HG03571 (cell line): ENCODE data around the gene AGBL1.
"Not testable (repeated sequence)": the region's sequence is repeated elsewhere in the genome, so short reads cannot be mapped to it uniquely, and the experiment has no call there.

Source experiments
- ATAC-seq: cut with Tn5 transposase; IDR thresholded peaks from one replicate; pipeline ENCODE4 v1.9.1; 2021; ENCODE audit not compliant: unreplicated experiment

Gene AGBL1

DNA sequence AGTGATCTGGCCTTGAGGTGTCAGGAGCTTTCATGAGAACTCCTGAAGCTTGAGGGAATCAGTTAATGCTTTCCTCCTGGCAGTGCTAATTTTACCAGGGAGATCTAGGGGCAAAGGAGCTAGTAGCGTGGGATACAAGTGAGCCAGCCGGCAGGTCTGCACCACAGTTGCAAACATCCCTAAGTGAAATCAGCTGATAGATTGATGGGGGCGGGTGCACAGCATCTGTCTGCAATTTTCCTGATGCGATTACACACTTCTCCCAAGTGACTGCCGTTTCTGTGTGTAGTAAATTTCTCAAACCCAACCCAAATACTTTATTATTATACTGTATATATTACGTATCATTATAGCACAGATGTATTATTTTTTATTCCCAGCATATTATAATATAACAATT, 304.5 kb downstream of the AGBL1 start:
- ATAC-seq = no peak

GRCh38 chr15:86392296-86392695, 312.6 kb downstream of the AGBL1 start:
- no peak for ATAC-seq

DNA sequence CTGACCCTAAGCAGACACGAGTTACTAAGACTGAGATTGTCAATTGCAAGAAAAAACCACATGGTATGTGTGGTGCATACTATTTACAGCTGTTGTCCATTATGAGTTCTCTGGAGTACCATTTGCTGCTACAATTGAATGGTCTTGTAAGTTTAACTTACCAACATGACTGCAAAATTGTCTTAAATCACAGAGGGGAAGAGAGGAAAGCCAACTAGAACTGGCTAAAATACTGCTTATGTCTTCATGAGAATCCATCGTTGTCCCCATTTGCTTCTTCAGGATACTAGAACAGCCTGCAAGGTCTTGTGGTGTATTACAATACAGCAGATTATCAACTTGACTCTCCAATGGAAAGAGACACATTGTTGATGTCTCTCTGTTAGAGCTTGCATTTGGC, 313.2 kb downstream of the AGBL1 start:
- no peak for ATAC-seq

- ATAC-seq = no peak
Measured at GRCh38 chr15:86394866-86395265, 315.2 kb downstream of the AGBL1 start.

DNA sequence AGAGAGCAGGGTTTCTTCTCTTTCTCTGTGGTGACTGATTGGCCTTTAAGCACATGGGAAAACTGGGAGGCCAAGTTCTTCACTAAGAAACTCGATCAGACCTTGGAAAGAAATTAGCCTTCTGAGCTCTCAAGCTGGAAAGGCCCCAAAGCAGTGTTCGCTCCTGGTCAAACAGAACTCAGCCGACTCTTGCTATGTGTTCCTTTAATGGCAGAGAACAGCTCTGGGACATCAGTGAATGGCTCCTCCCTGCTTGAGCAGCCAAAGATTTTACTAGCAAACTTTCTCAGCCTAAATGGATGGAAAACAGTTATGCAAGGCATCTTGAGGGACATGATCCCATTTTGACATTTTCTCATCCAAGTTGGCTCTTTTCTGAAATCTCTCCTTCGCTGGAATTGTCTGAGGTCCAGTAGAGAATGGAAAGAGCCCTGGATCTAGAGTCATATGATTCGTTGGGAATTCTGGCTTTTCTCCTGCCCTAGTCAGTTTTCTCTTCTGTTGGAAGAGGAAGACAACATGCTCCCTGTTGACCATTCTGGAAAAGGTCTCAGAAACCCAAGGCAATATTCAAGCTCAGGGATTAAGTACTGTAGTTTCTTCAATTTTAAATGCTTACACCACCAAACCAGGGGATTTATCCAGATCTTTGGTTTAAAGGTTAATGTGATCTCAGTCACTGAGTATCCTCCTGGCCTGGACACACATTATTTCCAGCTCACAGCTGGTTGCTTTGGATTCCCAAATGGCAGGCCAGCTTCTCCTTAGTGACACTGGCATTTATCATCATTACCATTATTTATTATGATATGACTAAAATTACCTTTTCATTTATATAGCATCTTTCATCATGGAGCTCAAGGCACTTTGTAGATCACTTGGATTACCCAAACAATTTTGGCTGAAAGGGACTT, 319.6 kb downstream of the AGBL1 start:
- ATAC-seq = no peak

GRCh38 chr15:86403221-86403620, 323.6 kb downstream of the AGBL1 start:
- no peak for ATAC-seq

- no peak for ATAC-seq
Measured at GRCh38 chr15:86403914-86404583, 324.4 kb downstream of the AGBL1 start.

DNA sequence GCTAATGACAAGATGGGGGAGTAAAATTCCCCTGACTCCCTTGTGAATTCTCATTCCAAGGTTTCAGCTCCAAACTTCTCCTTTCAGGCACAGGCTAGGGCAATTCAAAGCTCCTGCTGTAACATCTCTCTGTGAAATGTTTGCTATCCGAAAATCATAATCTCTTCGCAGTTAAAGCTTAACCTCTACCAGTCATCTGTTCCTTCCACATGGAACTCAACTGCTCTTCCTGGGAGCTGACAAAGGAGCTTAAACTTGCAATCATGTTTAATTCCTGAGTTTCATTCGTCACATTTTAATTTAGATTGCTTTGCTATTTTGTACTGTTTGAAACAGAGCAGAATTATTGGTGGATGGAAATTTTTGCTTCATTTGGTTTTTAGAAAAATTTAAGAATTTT, 328.6 kb downstream of the AGBL1 start:
- no peak for ATAC-seq

GRCh38 chr15:86411916-86412315, 332.2 kb downstream of the AGBL1 start:
- ATAC-seq = no peak

GRCh38 chr15:86413191-86413590, 333.5 kb downstream of the AGBL1 start:
- no peak for ATAC-seq

DNA sequence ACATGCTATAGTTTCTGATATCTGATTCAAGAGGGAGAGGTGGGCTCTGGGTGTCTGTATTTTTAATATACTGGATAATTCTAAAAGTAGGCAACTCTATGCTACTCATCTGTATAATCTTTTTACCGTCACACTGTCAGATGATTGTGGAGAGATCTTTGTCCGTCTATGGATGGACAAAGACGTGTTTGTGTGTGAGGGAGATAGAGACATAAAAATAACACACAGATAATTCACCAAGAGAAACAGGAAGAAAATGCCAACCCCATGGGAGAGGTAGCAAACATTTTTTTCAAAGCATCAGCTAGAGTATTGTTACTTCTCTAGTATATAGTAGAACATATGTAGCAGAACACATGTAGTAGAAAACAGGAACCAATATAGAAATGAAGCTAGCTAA, 346.1 kb downstream of the AGBL1 start:
- ATAC-seq = no peak

- ATAC-seq = no peak
Measured at GRCh38 chr15:86432861-86433260, 353.2 kb downstream of the AGBL1 start.

DNA sequence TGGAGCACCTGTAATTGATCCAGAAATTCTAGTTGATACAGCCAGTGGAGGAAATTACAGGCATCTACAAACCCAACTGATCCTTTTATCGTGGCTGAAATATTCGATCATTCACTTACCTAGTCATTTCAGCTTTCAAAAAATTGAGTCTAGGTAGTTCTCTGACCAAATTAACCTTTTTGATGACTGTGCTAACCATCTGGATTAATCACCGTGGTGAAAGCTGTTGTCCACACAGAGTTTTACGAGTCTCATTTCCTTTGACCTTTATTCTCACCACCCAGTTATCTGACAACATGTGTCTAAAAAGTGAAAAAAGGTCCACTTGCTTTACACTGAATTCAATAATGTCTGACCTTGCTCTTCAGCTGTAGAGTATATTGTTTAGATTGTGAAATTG, 354.3 kb downstream of the AGBL1 start:
- ATAC-seq = no peak

DNA sequence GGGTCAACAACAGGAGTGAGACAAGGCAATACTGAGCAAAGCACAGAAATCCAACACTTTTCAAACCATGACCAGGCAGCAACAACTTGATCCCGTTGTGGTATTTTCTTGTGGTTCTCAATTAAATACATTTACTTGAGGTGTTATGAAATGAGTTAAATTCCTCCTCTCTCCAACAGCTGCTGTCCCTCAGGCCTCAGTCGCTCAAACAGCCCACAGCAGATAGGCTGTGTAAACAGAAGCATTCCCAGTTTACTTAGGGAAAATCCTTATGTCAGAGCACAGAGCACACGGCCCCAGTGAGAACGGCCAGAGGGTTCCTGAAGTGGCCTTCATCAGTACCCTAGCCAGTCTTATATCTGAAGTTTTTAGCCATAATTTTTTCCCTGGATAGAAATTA, 359.9 kb downstream of the AGBL1 start:
- ATAC-seq = no peak

DNA sequence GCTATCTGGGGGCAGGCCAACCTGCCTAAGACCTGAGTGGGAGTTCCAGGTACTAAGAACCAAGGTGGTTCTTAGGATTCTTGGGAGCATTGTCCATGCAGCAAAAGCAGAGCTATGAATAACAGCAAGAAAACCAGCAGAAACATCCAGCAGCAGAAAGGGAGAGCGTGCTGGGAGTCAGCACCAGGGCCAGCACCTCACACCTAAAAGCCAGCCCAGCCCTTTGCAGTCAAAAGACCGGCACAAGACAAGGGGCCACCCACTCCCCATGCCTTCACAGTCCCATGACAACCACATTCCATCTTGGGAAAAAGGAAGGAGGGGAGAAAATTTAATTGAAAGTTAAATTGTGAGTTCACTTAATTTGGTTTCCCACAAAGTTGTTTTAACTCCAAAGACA, 364.9 kb downstream of the AGBL1 start:
- ATAC-seq = no peak

GRCh38 chr15:86445579-86446252, 366.0 kb downstream of the AGBL1 start:
- no peak for ATAC-seq

- no peak for ATAC-seq
Measured at GRCh38 chr15:86446253-86446640, 366.6 kb downstream of the AGBL1 start.

DNA sequence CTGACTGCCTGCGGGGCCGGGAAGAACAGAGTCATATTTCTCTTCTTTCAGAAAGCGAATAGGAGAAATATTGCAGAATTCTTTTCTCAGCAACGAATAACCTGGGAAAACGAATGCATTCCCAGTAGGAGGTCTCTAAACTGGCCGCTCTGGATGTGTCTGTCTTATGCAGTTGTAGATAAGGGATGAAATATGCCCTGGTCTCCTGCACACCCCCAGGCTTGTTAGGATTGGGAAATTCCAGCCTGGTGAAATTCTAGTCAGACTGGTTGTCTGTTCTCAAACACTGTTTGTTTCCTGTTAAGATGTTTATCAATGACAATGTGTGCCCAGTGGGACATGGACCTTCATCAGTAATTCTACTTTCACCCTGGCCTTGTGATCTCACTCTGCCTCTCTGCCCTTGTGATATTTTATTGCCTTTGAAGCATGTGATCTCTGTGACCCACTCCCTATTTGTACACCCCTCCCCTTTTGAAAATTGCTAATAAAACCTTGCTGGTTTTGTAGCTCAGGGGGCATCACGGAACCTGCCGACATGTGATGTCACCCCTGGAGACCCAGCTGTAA, 385.9 kb downstream of the AGBL1 start:
- ATAC-seq = not testable (repeated sequence)

DNA sequence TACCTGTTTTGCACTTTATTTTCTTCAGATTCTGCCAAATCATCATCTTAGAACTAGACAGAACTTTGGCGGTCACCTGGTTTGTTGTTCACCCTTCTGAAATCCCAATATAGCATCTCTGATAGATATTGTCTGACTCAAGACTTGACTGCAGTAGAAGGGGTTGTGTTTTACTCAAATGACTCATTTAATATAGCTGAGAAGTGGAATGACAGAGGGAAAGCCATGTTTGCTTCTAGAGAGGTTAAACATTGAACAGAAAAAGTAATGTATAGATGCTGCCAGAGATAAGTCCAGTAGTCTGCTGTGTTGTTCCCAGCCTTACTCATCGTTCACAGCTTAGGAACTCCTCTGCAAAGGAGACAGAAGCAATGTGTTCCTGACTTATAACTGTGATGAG, 402.0 kb downstream of the AGBL1 start:
- no peak for ATAC-seq

GRCh38 chr15:86483936-86484335, 404.3 kb downstream of the AGBL1 start:
- ATAC-seq = no peak

GRCh38 chr15:86488046-86488445, 408.4 kb downstream of the AGBL1 start:
- no peak for ATAC-seq

- ATAC-seq = no peak
Measured at GRCh38 chr15:86489981-86490380, 410.3 kb downstream of the AGBL1 start.
